Smooth muscle cell (in vitro differentiated cells): ENCODE results near the gene TOP3A. TPM values are rescaled to one million over a fixed set of nuclear protein-coding genes. Genes with fewer than 3 reads are reported as not detected.

Experiments used
- DNase-seq: peaks from one replicate; lab custom pipeline; 2025; ENCODE audit not compliant: unreplicated experiment; lab: John Stamatoyannopoulos, UW
- H2AFZ ChIP-seq: fragments of 200-600 bp; sonication (generic); 2 replicates; pipeline ENCODE4 v1.6.0; 2016; ENCODE audit warnings: antibody characterized with exemption, low read depth, mild to moderate bottlenecking
- H3F3A ChIP-seq: fragments of 200-600 bp; sonication (generic); 2 replicates; pipeline ENCODE4 v1.6.0; 2017; ENCODE audit warnings: antibody characterized with exemption, low read depth
- H3K27ac ChIP-seq: fragments of 200-600 bp; sonication (generic); 2 replicates; pipeline ENCODE4 v1.5.1; 2016; ENCODE audit warnings: low read depth, mild to moderate bottlenecking
- H3K27me3 ChIP-seq: fragments of 200-600 bp; sonication (generic); 2 replicates; pipeline ENCODE4 v1.6.1; 2016; ENCODE audit warnings: low read depth, mild to moderate bottlenecking
- H3K36me3 ChIP-seq: fragments of 200-600 bp; sonication (generic); 2 replicates; pipeline ENCODE4 v1.5.1; 2016; ENCODE audit warnings: low read depth
- H3K4me1 ChIP-seq: fragments of 200-600 bp; sonication (generic); 2 replicates; pipeline ENCODE4 v1.5.1; 2016; ENCODE audit warnings: low read depth
- H3K4me2 ChIP-seq: fragments of 200-600 bp; sonication (generic); 2 replicates; pipeline ENCODE4 v1.6.0; 2016; ENCODE audit warnings: mild to moderate bottlenecking
- H3K4me3 ChIP-seq: fragments of 200-600 bp; sonication (generic); 2 replicates; pipeline ENCODE4 v1.5.1; 2016; ENCODE audit warnings: mild to moderate bottlenecking
- H3K79me2 ChIP-seq: fragments of 200-600 bp; sonication (generic); 2 replicates; pipeline ENCODE4 v1.6.0; 2016; ENCODE audit warnings: low read depth, mild to moderate bottlenecking
- H3K9ac ChIP-seq: fragments of 200-600 bp; sonication (generic); 2 replicates; pipeline ENCODE4 v1.6.0; 2016; ENCODE audit warnings: low read depth
- H3K9me3 ChIP-seq: fragments of 200-600 bp; sonication (generic); replicated peaks from 2 replicates; pipeline ENCODE4 v1.5.1; 2016; ENCODE audit warnings: low read depth
- H4K20me1 ChIP-seq: fragments of 200-600 bp; sonication (generic); 2 replicates; pipeline ENCODE4 v1.6.0; 2016; ENCODE audit warnings: low read depth
- CTCF ChIP-seq: fragments of 200-600 bp; sonication (generic); IDR thresholded peaks from 2 replicates; pipeline ENCODE4 v1.5.1; 2017; ENCODE audit warnings: borderline replicate concordance, mild to moderate bottlenecking, antibody characterized with exemption; ENCODE audit not compliant: insufficient read depth, poor library complexity, severe bottlenecking
- WGBS: methylation state at CpG from one replicate; pipeline ENCODE4 v1.1.7; 2016; ENCODE audit warnings: low lambda C conversion rate; 5-methylcytosine and 5-hydroxymethylcytosine counted together
- polyA plus RNA-seq: library from polyadenylated mRNA; unstranded; fragments of >200 nt; fragmentation: Nextera tagmentation; extraction: Ambion mirVana; gene quantifications from 2 replicates; pipeline ENCODE4 v1.2.1, GENCODE V29; 2016
- total RNA-seq: library from RNA; depleted of rRNA; stranded (reverse); fragments of >200 nt; gene quantifications from 2 replicates; pipeline ENCODE4 v1.2.3, GENCODE V29; 2014

Gene TOP3A
- total and polyA plus RNA-seq, 2 experiments from 2014 or later = 14.6 to 40.9 TPM

GRCh38 chr17:18263885-18264682 lies 50.7 kb downstream of the TOP3A start:
- Histone ChIP-seq H3K9ac (no peak overlapping the region), H3K27me3 (no peaks in the 10 kb centered on the region), H3K4me2 (no peak overlapping the region), H4K20me1 (peaks cover 21% of the 10 kb centered on the region), H3K4me3 (no peak overlapping the region), H3K9me3 (no peaks in the 10 kb centered on the region), H3K4me1 (peaks cover 21% of the 10 kb centered on the region), H2AFZ (no peak overlapping the region), H3F3A (peaks cover 18% of the 10 kb centered on the region), H3K27ac (no peak overlapping the region), H3K79me2 (peaks cover 18% of the 10 kb centered on the region), H3K36me3 (no peaks in the 10 kb centered on the region)
- 97% methylated on average over 50 of the region's 50 CpGs for WGBS
- TF ChIP-seq CTCF = no peak
- no peak for DNase-seq

DNA sequence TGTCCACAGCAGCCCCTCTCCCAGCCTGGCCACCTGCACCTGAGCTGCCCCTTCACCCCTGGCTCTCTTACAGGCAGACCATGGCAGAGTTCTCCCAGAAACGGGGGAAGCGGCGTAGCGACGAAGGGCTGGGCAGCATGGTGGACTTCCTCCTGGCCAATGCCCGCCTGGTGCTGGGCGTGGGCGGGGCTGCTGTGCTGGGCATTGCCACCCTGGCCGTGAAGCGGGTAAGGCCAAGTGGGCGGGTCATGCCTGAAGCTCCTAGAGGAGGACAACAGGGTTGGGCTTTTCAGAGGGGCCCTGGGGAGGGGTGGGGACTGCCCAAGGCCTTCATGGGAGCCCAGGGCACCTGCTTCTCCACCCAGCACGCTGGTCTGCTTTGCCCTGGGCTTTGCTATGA lies 52.2 kb downstream of the TOP3A start:
- peaks cover 22% of the 10 kb centered on the region for H4K20me1 ChIP-seq
- H3K4me1 ChIP-seq = peaks cover 12% of the 10 kb centered on the region
- no peaks in the 10 kb centered on the region for H3K36me3 ChIP-seq
- WGBS = 97% methylated on average over 12 of the region's 12 CpGs
- no peaks in the 10 kb centered on the region for H3K27me3 ChIP-seq
- H3K4me3 ChIP-seq = no peak overlapping the region
- H3K9me3 ChIP-seq = no peaks in the 10 kb centered on the region
- H3F3A ChIP-seq = peaks cover 12% of the 10 kb centered on the region
- no peak for TF ChIP-seq CTCF
- no peak for DNase-seq
- H3K4me2 ChIP-seq = no peak overlapping the region
- H3K9ac ChIP-seq = no peak overlapping the region
- no peak overlapping the region for H3K27ac ChIP-seq
- H3K79me2 ChIP-seq = peaks cover 20% of the 10 kb centered on the region
- no peak overlapping the region for H2AFZ ChIP-seq

- Histone ChIP-seq H3K4me1 (peaks cover 16% of the 10 kb centered on the region), H3K9me3 (no peaks in the 10 kb centered on the region), H3K4me3 (no peak overlapping the region), H4K20me1 (peaks cover 27% of the 10 kb centered on the region), H3K27ac (peak overlapping the region; percentile 98), H3K4me2 (peak overlapping the region; percentile 97), H3K79me2 (peaks cover 25% of the 10 kb centered on the region), H2AFZ (no peak overlapping the region), H3K36me3 (no peaks in the 10 kb centered on the region), H3F3A (peaks cover 13% of the 10 kb centered on the region), H3K9ac (peak overlapping the region; percentile 98), H3K27me3 (no peaks in the 10 kb centered on the region)
- no peak for TF ChIP-seq CTCF
- 77% methylated on average over 2 of the region's 2 CpGs for WGBS
- DNase-seq = no peak
Measured at GRCh38 chr17:18262111-18262510, 52.7 kb downstream of the TOP3A start.

- H3K9me3 ChIP-seq = no peaks in the 10 kb centered on the region
- DNase-seq = no peak
- H3K27me3 ChIP-seq = no peaks in the 10 kb centered on the region
- H3K27ac ChIP-seq = peak overlapping the region; percentile 98
- no peaks in the 10 kb centered on the region for H3K36me3 ChIP-seq
- peak overlapping the region; percentile 96 for H3K4me3 ChIP-seq
- H2AFZ ChIP-seq = no peak overlapping the region
- peak overlapping the region; percentile 97 for H3K4me2 ChIP-seq
- 90% methylated on average over 3 of the region's 3 CpGs for WGBS
- peaks cover 19% of the 10 kb centered on the region for H3K4me1 ChIP-seq
- H3F3A ChIP-seq = peaks cover 11% of the 10 kb centered on the region
- H4K20me1 ChIP-seq = peaks cover 32% of the 10 kb centered on the region
- H3K9ac ChIP-seq = peak overlapping the region; percentile 98
- TF ChIP-seq CTCF = no peak
- peaks cover 30% of the 10 kb centered on the region for H3K79me2 ChIP-seq
Measured at GRCh38 chr17:18261659-18262058, 53.1 kb downstream of the TOP3A start.
